GM12891 (cell line): ENCODE measurements around the gene COL5A3.

ENCODE experiments used
- POLR2A ChIP-seq: IDR thresholded peaks from 2 replicates; pipeline ENCODE4 v1.6.1; 2011; ENCODE audit warnings: low read depth, low read length, control low read depth
- POLR2AphosphoS5 ChIP-seq: IDR thresholded peaks from 2 replicates; pipeline ENCODE4 v1.6.1; 2011; ENCODE audit warnings: low read depth, low read length, control low read depth
- TAF1 ChIP-seq: IDR thresholded peaks from 2 replicates; pipeline ENCODE4 v1.6.1; 2011; ENCODE audit warnings: low read depth, low read length, control low read depth

- TF ChIP-seq POLR2AphosphoS5 (no peak), POLR2A (no peak), TAF1 (no peak)
Measured at GRCh38 chr19:9956956-9957355, 53.3 kb downstream of the COL5A3 start.
